NCI-H1436 (cell line): ENCODE results near the gene OR4K14.
"Not testable (repeated sequence)": the region's sequence is repeated elsewhere in the genome, so short reads cannot be mapped to it uniquely, and the experiment has no call there.

ENCODE experiments used
- DNase-seq: peaks from one replicate; lab custom pipeline; 2025; lab: John Stamatoyannopoulos, UW

OR4K14 gene, protein sequence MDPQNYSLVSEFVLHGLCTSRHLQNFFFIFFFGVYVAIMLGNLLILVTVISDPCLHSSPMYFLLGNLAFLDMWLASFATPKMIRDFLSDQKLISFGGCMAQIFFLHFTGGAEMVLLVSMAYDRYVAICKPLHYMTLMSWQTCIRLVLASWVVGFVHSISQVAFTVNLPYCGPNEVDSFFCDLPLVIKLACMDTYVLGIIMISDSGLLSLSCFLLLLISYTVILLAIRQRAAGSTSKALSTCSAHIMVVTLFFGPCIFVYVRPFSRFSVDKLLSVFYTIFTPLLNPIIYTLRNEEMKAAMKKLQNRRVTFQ

DNA sequence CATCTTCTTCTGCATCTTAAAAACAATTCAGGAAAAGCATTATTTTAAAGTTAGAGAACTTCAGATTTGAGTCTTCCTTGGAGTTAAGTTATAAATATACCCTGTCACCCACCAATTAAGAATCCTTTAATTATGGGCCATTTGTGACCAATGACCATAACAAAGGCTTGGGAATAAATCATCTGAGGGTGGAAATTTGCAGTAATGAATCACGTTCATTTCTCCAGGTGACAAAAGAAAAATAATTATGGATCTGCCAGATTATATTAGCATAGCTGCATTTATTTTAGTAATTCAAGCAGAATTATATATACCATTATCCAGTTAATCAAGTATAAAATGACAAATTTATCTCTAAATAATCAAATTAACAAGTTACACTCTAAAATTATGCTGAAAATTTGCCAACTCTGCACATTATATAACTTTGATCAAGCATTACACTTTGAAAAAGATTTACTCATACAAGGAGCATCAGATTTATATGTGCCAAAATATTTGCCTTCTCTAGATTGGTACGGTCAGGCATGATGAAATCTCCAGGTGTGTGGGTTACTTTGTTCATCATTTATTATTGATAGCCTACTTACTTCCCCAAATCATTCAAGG, at the start of gene OR4K14:
OR4K14 (minus strand) TSS at position 51 of the 609 bp plus-strand sequence. CDS start 4,114 bp downstream, outside the sequence.
- no peak for DNase-seq

DNA sequence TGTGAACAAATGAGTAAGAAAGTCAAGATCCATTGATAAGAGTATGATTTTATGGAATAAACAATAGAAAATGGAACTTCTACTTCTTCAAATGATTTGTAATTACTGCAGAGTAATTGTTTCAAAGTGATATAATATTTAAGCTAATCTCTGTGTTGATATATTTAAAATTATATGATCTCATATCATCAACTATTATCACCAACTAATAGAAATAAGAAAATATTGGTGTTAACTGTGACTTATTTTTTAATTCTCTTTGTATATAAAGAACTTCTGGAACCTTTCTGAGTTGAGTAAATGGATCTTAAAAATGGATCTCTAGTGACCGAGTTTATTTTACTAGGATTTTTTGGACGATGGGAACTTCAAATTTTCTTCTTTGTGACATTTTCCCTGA, 40.6 kb upstream of the OR4K14 start, which contains the start of gene OR4L1:
OR4L1 (plus strand) TSS at position 301 of the 400 bp plus-strand sequence; CDS start at position 301, 0 bp downstream.
- no peak for DNase-seq

DNA sequence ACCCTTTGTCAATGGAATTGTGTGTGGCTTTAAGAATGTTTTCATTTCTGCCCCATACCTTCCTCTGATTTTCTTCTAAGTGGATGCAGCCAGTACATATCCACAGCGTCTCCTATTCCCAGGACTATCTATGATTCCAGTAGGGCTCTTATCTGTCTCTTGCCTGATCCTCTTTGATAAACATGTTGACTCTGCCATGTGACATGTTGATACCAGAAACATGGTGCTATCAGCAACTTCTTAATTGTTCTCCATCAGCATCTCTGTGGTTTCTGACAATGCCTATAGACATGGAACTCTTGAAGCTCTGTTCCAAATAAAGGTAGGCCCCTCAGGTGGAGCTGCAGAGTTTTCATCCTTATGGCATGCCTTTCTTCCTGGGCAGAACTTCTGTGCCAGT, 29.1 kb upstream of the OR4K14 start:
- DNase-seq = no peak

GRCh38 chr14:20044243-20044642, 25.1 kb upstream of the OR4K14 start:
- no peak for DNase-seq

GRCh38 chr14:20035938-20036337, 16.8 kb upstream of the OR4K14 start, which contains the start of gene OR4K13:
OR4K13 (minus strand) TSS chr14:20036038; CDS start chr14:20034758, 1,280 bp downstream.
- no peak for DNase-seq

- no peak for DNase-seq
These were observed 16.3 kb upstream of the OR4K14 start for GRCh38 chr14:20035449-20035848.

GRCh38 chr14:20031058-20031457, 12.0 kb upstream of the OR4K14 start:
- DNase-seq = no peak

GRCh38 chr14:20008156-20008555, 11.0 kb downstream of the OR4K14 start:
- no peak for DNase-seq

DNA sequence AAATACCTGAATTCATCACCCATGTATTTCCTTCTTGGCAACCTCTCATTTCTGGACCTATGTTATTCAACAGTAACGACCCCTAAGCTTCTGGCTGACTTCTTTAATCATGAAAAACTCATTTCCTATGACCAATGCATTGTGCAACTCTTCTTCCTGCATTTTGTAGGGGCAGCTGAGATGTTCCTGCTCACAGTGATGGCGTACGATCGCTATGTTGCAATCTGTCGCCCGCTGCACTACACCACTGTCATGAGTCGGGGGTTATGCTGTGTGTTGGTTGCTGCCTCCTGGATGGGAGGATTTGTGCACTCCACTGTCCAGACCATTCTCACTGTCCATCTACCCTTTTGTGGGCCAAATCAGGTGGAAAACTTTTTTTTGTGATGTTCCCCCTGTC, 16.8 kb downstream of the OR4K14 start:
- no peak for DNase-seq

DNA sequence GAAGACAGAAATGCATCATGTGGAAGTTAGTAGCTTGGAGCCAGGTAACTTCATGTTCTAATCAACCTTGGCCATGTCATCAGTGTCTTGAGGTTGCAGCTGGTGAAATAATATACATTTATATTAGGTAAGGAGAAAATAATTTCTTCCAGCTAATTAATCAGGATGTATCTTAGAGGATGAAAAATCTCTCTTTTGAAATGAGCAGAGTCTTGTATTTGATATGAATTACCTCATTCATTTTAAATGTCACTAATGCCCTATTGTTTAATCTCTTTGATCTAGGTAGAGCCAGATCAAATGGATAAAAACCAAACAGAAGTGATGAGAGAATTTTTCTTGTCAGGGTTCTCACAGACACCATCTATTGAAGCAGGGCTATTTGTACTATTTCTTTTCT, 17.2 kb downstream of the OR4K14 start, which contains the start of gene OR4Q2:
OR4Q2 (plus strand) TSS at position 301 of the 400 bp plus-strand sequence.
- no peak for DNase-seq

DNA sequence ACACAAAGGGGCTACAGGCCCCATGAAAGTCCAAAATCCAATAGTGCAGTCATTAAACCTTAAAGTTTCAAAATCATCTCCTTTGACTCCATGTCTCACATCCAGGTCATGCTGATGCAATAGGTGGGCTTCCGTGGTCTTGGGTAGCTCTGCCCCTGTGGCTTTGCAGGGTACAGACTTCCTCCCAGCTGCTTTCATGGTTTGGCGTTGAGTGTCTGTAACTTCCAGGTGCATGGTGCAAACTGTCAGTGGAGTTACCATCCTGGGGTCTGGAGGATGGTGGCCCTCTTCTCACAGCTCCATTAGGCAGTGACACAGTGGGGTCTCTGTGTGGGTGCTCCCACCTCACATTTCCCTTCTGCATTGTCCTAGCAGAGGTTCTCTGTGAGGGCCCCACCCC, 25.7 kb downstream of the OR4K14 start:
- no peak for DNase-seq

DNA sequence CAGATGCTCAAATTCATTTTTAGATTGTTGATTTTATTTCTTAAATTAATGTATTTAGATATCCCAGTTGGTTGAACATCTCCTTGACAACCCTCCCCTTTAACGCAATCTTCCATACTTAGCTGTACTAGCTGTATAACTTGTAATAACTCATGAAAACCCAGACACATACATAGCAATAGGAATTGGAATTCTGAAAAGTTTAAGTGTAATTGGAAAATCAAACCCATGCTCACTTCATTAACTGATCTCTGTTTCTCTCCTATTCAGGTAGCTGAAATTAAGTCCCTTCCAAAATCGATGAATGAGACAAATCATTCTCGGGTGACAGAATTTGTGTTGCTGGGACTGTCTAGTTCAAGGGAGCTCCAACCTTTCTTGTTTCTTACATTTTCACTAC, 43.8 kb downstream of the OR4K14 start, which contains the start of gene OR4K15:
OR4K15 (plus strand) TSS at position 301 of the 400 bp plus-strand sequence; CDS start at position 301, 0 bp downstream.
- no peak for DNase-seq

DNA sequence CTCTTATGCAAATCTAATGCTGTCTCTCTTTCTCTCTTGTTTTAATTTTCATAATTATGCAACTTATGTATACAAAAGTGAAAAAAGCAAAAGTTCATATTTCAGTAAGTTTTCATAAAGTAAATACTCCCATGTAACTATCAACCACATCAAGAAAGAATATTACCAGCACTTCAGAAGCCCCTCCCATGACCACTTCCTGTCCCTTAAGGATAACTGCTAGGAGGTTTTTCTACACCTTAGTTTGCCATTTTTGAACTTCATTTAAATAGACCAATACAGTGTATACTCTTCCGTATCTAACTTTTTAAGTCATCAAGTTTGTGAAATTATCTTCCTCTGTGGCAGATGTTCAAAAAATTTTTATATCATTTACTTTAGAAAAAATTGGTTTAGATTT, 44.3 kb downstream of the OR4K14 start:
- DNase-seq = no peak

- DNase-seq = not testable (repeated sequence)
These were observed 49.4 kb downstream of the OR4K14 start for GRCh38 chr14:19969735-19970134.
